Gastrocnemius medialis (tissue), 4 donors: ENCODE measurements around the gene C3orf80. TPM values are rescaled to one million over a fixed set of nuclear protein-coding genes. Genes with fewer than 3 reads are reported as not detected.
"Not testable (repeated sequence)": the region's sequence is repeated elsewhere in the genome, so short reads cannot be mapped to it uniquely, and the experiment has no call there.

Experiments used
- ATAC-seq, 2 donors: fragments of 150-250 bp; one replicate each; pipeline ENCODE4 v1.9.1; 2016
- DNase-seq, 2 donors: peaks; one replicate each; pipeline ENCODE4 v3.0.0-alpha.2; 2019
- H3K27ac ChIP-seq, 4 donors: fragments of 200-600 bp; sonication (generic); 1 replicate in 1 of 4; 2 replicates in 3 of 4; pipeline ENCODE4 v1.5.1; 2016 to 2018; ENCODE audit warnings: mild to moderate bottlenecking in 2 of 4, moderate library complexity in 1 of 4
- H3K27me3 ChIP-seq, 3 donors: fragments of 200-600 bp; sonication (generic) in 2 of 3; 1 replicate in 1 of 3; 2 replicates in 2 of 3; pipeline versions ENCODE4 v1.5.1 to v1.6.0; 2016 to 2019; ENCODE audit warnings: mild to moderate bottlenecking in 1 of 3, moderate library complexity in 1 of 3
- H3K36me3 ChIP-seq, 2 donors: fragments of 200-600 bp; sonication (generic) in 1 of 2; one replicate each; pipeline ENCODE4 v1.5.1; 2017 to 2018
- H3K4me1 ChIP-seq, 2 donors: fragments of 200-600 bp; sonication (generic) in 1 of 2; one replicate each; pipeline ENCODE4 v1.5.1; 2016 to 2017; ENCODE audit warnings: mild to moderate bottlenecking in 2 of 2
- H3K4me3 ChIP-seq, 4 donors: fragments of 200-600 bp; sonication (generic) in 3 of 4; 1 replicate in 1 of 4; 2 replicates in 3 of 4; pipeline ENCODE4 v1.5.1; 2016 to 2019; ENCODE audit warnings: mild to moderate bottlenecking in 2 of 4
- H3K9me3 ChIP-seq, 3 donors: fragments of 200-600 bp; sonication (generic) in 2 of 3; 1 replicate in 1 of 3; 2 replicates in 2 of 3; pipeline ENCODE4 v1.5.1; 2016 to 2019
- POLR2A ChIP-seq, 2 donors: fragments of 450-650 bp; IDR thresholded peaks; one replicate each; pipeline ENCODE4 v1.6.1; 2017; ENCODE audit warnings: antibody characterized with exemption in 2 of 2, mild to moderate bottlenecking in 2 of 2, moderate library complexity in 2 of 2
- in situ Hi-C, 4 donors: fragments of 200-750 bp; cut with MboI; loops; one replicate each; pipeline versions ENCODE4 v1.15.0 to v1.8.0; 2017; ENCODE audit warnings: low sequenced_read_pairs in 4 of 4
- intact Hi-C: fragments of 100-400 bp; cut with DNase I; formaldehyde crosslinking; loops from one replicate; pipeline ENCODE4 v1.15.1; 2023; ENCODE audit warnings: low total_unique reads
- total RNA-seq, 4 donors: library from RNA; depleted of rRNA; stranded (reverse); fragments of >200 nt; gene quantifications; one replicate each; pipeline versions ENCODE4 v1.1.0 to v1.2.3, GENCODE V29; 2016
- TF ChIP-seq, protein P1 (sequence below), 5 experiments: fragments of 450-650 bp in 3 of 5; fragments of 200-600 bp in 2 of 5; sonication (generic) in 2 of 5; IDR thresholded peaks in 4 of 5; conservative IDR thresholded peaks in 1 of 5; 1 replicate in 4 of 5; 2 replicates in 1 of 5; pipeline ENCODE4 v1.5.1; 2016 to 2019; ENCODE audit warnings: antibody characterized with exemption in 5 of 5, mild to moderate bottlenecking in 3 of 5, moderate library complexity in 3 of 5

The C3orf80 gene
- under 1 TPM in 1 of 4 donors, not detected in 3; 0.10 TPM for total RNA-seq

DNA sequence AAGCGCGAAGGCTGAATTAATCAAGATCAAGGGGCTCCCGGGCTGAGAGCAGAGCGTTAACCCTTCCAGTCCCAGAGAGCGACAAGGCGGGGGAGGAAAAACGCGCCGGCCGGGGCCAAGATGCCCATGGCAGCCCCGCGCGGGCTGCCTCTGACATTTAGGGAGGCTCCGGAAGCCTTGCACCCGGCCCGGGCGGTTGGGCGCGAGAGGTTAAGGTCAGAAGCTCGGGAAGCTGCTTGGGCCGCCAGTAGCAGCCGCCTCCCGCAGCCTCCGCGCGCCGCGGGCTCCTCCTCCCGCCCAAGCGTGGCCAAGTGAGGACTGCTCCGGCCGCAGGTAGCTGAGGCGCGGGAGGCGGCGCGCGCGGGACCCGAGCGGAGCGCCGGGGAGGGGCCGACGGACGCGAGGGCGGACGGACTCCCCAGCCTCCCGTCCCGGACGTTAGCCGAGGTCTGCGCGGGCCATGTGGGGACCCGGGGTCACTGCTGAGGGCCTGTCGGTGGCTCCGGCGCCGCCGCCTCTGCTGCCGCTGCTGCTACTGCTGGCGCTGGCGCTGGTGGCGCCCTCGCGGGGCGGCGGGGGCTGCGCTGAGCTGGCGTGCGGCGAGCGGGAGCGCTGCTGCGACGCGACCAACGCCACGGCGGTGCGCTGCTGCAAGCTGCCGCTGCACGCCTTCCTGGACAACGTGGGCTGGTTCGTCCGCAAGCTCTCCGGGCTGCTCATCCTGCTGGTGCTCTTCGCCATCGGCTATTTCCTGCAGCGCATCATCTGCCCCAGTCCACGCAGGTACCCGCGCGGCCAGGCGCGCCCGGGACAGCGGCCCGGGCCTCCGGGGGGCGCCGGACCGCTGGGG, at the start of gene C3orf80:
Gene C3orf80 (plus strand): TSS at position 247 of the 850 bp plus-strand sequence. CDS start 214 bp downstream, at position 461.
- intact Hi-C loops (no loop called here), in situ Hi-C loops (no loop called here)
- no peaks in the 10 kb centered on the region for H3K9me3 ChIP-seq
- H3K4me1 ChIP-seq: peaks cover 0 to 19% of the 10 kb centered on the region in 2 donors
- TF ChIP-seq, protein P1, sequence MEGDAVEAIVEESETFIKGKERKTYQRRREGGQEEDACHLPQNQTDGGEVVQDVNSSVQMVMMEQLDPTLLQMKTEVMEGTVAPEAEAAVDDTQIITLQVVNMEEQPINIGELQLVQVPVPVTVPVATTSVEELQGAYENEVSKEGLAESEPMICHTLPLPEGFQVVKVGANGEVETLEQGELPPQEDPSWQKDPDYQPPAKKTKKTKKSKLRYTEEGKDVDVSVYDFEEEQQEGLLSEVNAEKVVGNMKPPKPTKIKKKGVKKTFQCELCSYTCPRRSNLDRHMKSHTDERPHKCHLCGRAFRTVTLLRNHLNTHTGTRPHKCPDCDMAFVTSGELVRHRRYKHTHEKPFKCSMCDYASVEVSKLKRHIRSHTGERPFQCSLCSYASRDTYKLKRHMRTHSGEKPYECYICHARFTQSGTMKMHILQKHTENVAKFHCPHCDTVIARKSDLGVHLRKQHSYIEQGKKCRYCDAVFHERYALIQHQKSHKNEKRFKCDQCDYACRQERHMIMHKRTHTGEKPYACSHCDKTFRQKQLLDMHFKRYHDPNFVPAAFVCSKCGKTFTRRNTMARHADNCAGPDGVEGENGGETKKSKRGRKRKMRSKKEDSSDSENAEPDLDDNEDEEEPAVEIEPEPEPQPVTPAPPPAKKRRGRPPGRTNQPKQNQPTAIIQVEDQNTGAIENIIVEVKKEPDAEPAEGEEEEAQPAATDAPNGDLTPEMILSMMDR (IDR thresholded peaks at IDR 0.05 in 4 of 5, conservative IDR thresholded peaks at IDR 0.05 in 1 of 5): peak in 1 of 5 experiments; percentile 6
- TF ChIP-seq POLR2A (IDR thresholded peaks at IDR 0.05): no peak
- H3K27me3 ChIP-seq: peaks cover 30 to 57% (median 51%) of the 10 kb centered on the region in 3 donors
- ATAC-seq (peak; percentile 26 to 65), DNase-seq (no peak)
- H3K27ac ChIP-seq: no peak within 1 kb of the TSS
- H3K36me3 ChIP-seq: no peaks in the 10 kb centered on the region
- H3K4me3 ChIP-seq: peak within 1 kb of the TSS; percentile 22 to 66 (median 50)

DNA sequence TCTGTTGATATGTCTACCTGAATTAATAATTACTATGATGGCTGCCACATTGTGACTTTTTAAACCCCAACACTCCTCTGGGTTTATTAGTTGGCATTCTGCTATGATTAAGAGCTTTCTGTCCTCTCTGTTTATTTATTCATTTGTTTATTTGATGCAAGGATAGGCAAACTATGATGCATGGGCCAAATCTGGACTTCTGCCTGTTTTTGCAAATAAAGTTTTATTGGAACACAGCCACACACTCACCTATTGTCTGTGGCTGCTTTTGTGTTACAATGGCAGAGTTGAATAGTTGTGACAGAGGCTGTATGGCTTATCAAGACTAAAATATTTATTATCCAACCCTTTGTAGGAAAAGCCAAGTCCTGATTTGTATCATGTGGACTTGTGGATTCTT, 48.3 kb upstream of the C3orf80 start:
- DNase-seq (no peak), ATAC-seq (no peak)
- Histone ChIP-seq H3K27ac (no peak overlapping the region), H3K4me1 (no peaks in the 10 kb centered on the region), H3K9me3 (no peaks in the 10 kb centered on the region), H3K4me3 (no peak overlapping the region), H3K36me3 (no peaks in the 10 kb centered on the region), H3K27me3 (no peaks in the 10 kb centered on the region)
- TF ChIP-seq, protein P1 (IDR thresholded peaks at IDR 0.05 in 4 of 5, conservative IDR thresholded peaks at IDR 0.05 in 1 of 5): no peak
- TF ChIP-seq POLR2A (IDR thresholded peaks at IDR 0.05): no peak
- intact Hi-C loops: no loop called here
- in situ Hi-C loops: no loop called here

DNA sequence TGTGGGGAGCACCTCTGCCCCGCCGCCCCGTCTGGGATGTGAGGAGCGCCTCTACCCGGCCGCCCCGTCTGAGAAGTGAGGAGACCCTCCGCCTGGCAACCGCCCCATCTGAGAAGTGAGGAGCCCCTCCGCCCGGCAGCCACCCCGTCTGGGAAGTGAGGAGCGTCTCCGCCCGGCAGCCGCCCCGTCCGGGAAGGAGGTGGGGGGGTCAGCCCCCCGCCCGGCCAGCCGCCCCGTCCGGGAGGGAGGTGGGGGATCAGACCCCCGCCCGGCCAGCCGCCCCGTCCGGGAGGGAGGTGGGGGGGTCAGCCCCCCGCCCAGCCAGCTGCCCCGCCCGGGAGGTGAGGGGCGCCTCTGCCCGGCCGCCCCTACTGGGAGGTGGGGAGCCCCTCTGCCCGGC, 46.6 kb upstream of the C3orf80 start:
- H3K9me3 ChIP-seq, H3K4me1 ChIP-seq, DNase-seq, ATAC-seq, H3K4me3 ChIP-seq, H3K36me3 ChIP-seq, intact Hi-C loops, H3K27ac ChIP-seq, H3K27me3 ChIP-seq, in situ Hi-C loops: not testable (repeated sequence)

DNA sequence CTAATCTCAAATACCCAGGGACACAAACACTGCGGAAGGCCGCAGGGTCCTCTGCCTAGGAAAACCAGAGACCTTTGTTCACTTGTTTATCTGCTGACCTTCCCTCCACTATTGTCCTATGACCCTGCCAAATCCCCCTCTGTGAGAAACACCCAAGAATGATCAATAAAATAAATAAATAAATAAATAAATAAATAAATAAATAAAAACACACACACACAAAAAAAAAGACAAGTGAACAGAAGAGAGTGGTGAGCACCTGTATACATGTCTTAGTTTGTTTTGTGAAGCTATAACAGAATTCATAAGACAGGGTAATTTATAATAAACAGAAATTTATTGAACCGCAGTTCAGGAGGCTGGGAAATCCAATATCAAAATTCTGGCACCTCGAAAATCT, 45.8 kb upstream of the C3orf80 start:
- H3K9me3 ChIP-seq, H3K4me1 ChIP-seq, ATAC-seq, DNase-seq, in situ Hi-C loops, H3K27me3 ChIP-seq, H3K27ac ChIP-seq, H3K36me3 ChIP-seq, H3K4me3 ChIP-seq, intact Hi-C loops: not testable (repeated sequence)

DNA sequence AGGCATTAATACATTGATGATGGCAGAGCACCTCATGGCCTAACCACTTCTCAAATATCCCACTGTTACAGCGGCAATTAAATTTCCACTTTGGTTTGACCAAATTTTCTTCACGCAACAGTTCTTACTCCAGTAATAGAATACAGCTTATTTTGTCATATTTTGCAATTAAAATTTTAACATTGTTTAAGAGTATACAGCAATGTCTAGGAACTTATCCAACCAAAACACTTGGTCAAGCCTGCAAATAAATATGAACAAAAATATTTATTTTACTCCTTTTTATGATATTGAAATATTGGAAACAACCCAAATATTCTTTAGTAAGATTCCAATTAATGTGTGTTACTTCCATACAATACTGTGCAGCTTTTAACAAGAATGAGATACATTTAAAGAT, 45.3 kb upstream of the C3orf80 start:
- H3K9me3 ChIP-seq: no peaks in the 10 kb centered on the region
- DNase-seq (no peak), ATAC-seq (no peak)
- no peak overlapping the region for H3K27ac ChIP-seq
- in situ Hi-C loops: no loop called here
- intact Hi-C loops: no loop called here
- no peak overlapping the region for H3K4me3 ChIP-seq
- H3K36me3 ChIP-seq: no peaks in the 10 kb centered on the region
- TF ChIP-seq, protein P1 (IDR thresholded peaks at IDR 0.05 in 4 of 5, conservative IDR thresholded peaks at IDR 0.05 in 1 of 5): no peak
- TF ChIP-seq POLR2A (IDR thresholded peaks at IDR 0.05): no peak
- no peaks in the 10 kb centered on the region for H3K4me1 ChIP-seq
- no peaks in the 10 kb centered on the region for H3K27me3 ChIP-seq
